Measurements from ENCODE around the gene DOCK6. TPM values are rescaled to one million over a fixed set of nuclear protein-coding genes. Genes with fewer than 3 reads are reported as not detected.

The DOCK6 gene
- total and polyA plus RNA-seq, 10 of the 15 experiments (the other 5 are each of a cell fraction or from before 2014, with no cell fraction given) = 0.76 to 24.8 (median 4.7) TPM

- ChIA-PET POLR2A (no interaction called here), CTCF (no interaction called here), SMC1A (ENCODE audit: uncharacterized antibody, unreplicated experiment) (no interaction called here), RAD21 (ENCODE audit: unreplicated experiment) (interaction anchor here (0.7 to 1.0 kb wide), 2 partner anchors 18 to 25 kb away, joined by 3 to 5 read pairs; no protein-coding TSS in a partner anchor)
- Histone ChIP-seq H4K20me1 (ENCODE audit: control insufficient read depth, insufficient read depth) (no peaks in the 10 kb centered on the region), H3K36me3 (ENCODE audit: control insufficient read depth in 2 of 2, insufficient read depth in 2 of 2, low read length in 1 of 2) (no peaks in the 10 kb centered on the region), H3K27me3 (replicated peaks in 1 of 2; ENCODE audit: control insufficient read depth in 2 of 2, insufficient read depth in 2 of 2, low read length in 1 of 2) (no peaks in the 10 kb centered on the region), H3K27ac (ENCODE audit: control insufficient read depth, insufficient read depth) (no peak overlapping the region), H3K79me2 (ENCODE audit: control insufficient read depth, insufficient read depth, low read length) (no peaks in the 10 kb centered on the region), H2AFZ (ENCODE audit: control insufficient read depth, low read depth, low read length) (peak overlapping the region; percentile 64), H3K4me1 (ENCODE audit: control insufficient read depth, insufficient read depth, low read length) (peaks cover 5% of the 10 kb centered on the region; the same call in 1 of the 2 replicates), H3K4me3 (peak overlapping the region; percentile 86), H3K9me3 (replicated peaks; ENCODE audit: control insufficient read depth, insufficient read depth, low read length) (no peaks in the 10 kb centered on the region), H3K4me2 (ENCODE audit: control insufficient read depth, insufficient read depth) (peak overlapping the region; percentile 95), H3K9ac (ENCODE audit: control insufficient read depth, insufficient read depth, low read length) (peak overlapping the region; percentile 56; the same call in 1 of the 2 replicates)
- 63% methylated on average over 10 of the region's 18 CpGs for WGBS (ENCODE audit: insufficient coverage, insufficient replicate concordance, low lambda C conversion rate, missing lambda C conversion rate)
- no peak for FAIRE-seq
- no peak for DNase-seq (ENCODE audit: low read depth, low spot score)
- in situ Hi-C loops (cut with MboI) (no loop called here), intact Hi-C loops (cut with micrococcal nuclease; ENCODE audit: unreplicated experiment) (no loop called here)
- 0 out of 2 replicates have a peak, but pooled peaks have one; percentile 10 for TF ChIP-seq IKZF1 (conservative IDR thresholded peaks at IDR 0.05)
- no peak for TF ChIP-seq E4F1 (IDR thresholded peaks at IDR 0.05; ENCODE audit: borderline replicate concordance, partially characterized antibody)
- no peak for TF ChIP-seq PAX5 (IDR thresholded peaks at IDR 0.05; ENCODE audit: borderline replicate concordance, low read depth, low read length)
- TF ChIP-seq HCFC1 (IDR thresholded peaks at IDR 0.05; ENCODE audit: low read length) = no peak
- no peak for TF ChIP-seq SMARCA5 (IDR thresholded peaks at IDR 0.05)
- TF ChIP-seq MEF2B (IDR thresholded peaks at IDR 0.05; ENCODE audit: partially characterized antibody, poor library complexity, severe bottlenecking) = no peak
- BruUV-seq (replicated peaks) = no TSS peak
- peak; percentile 27 for ATAC-seq
Measured at GRCh38 chr19:11261431-11261970, 823 bp downstream of the DOCK6 start.
